CD14-positive monocyte (primary cell): ENCODE data around the gene SLC22A14. TPM values are rescaled to one million over a fixed set of nuclear protein-coding genes. Genes with fewer than 3 reads are reported as not detected.

ENCODE experiments used
- DNase-seq, 3 donors: peaks; one replicate each; pipeline ENCODE4 v3.0.0-alpha.2; 2011 to 2022
- H2AFZ ChIP-seq: 2 replicates; pipeline ENCODE4 v1.6.0; 2012; ENCODE audit warnings: mild to moderate bottlenecking, low read depth, low read length, inconsistent platforms; ENCODE audit not compliant: insufficient read depth, poor library complexity, severe bottlenecking
- H3K27ac ChIP-seq, 2 donors: 1 replicate in 1 of 2; 2 replicates in 1 of 2; pipeline ENCODE4 v1.5.1; 2012 to 2013; ENCODE audit warnings: low read length in 2 of 2, control low read depth in 1 of 2, inconsistent platforms in 1 of 2, low read depth in 1 of 2, mild to moderate bottlenecking in 1 of 2
- H3K27me3 ChIP-seq, 2 donors: one replicate each; pipeline versions ENCODE4 v1.6.0 to v1.6.1; 2011 to 2013; ENCODE audit warnings: low read length in 2 of 2; ENCODE audit not compliant: control insufficient read depth in 2 of 2, insufficient read depth in 2 of 2
- H3K36me3 ChIP-seq, 2 donors: replicated peaks in 1 of 2; 1 replicate in 1 of 2; 2 replicates in 1 of 2; pipeline versions ENCODE4 v1.5.1 to v1.6.1; 2012 to 2013; ENCODE audit warnings: low read length in 2 of 2, control low read depth in 1 of 2, inconsistent platforms in 1 of 2, mild to moderate bottlenecking in 1 of 2; ENCODE audit not compliant: insufficient read depth in 2 of 2, control insufficient read depth in 1 of 2
- H3K4me1 ChIP-seq, 2 donors: 1 replicate in 1 of 2; 2 replicates in 1 of 2; pipeline versions ENCODE4 v1.5.1 to v1.6.1; 2012 to 2013; ENCODE audit warnings: low read length in 2 of 2, control low read depth in 1 of 2, inconsistent platforms in 1 of 2, mild to moderate bottlenecking in 1 of 2, moderate library complexity in 1 of 2; ENCODE audit not compliant: insufficient read depth in 2 of 2, control insufficient read depth in 1 of 2
- H3K4me2 ChIP-seq: replicated peaks from 2 replicates; pipeline ENCODE3; 2012; ENCODE audit warnings: low read length, moderate library complexity, mild to moderate bottlenecking; ENCODE audit not compliant: poor library complexity, severe bottlenecking; ENCODE audit errors: extremely low read depth
- H3K4me3 ChIP-seq, 3 experiments: fragments of 200-600 bp in 1 of 3; sonication (generic) in 1 of 3; replicated peaks in 1 of 3; 1 replicate in 2 of 3; 2 replicates in 1 of 3; pipeline ENCODE4 v1.5.1; 2011 to 2013; ENCODE audit warnings: low read length in 3 of 3, mild to moderate bottlenecking in 3 of 3, control low read depth in 2 of 3, low read depth in 2 of 3, inconsistent platforms in 1 of 3, moderate library complexity in 1 of 3
- H3K79me2 ChIP-seq: 2 replicates; pipeline ENCODE4 v1.6.0; 2012; ENCODE audit warnings: mild to moderate bottlenecking, control low read depth, inconsistent platforms, low read length, moderate library complexity; ENCODE audit not compliant: insufficient read depth
- H3K9ac ChIP-seq: 2 replicates; pipeline ENCODE4 v1.6.0; 2017; ENCODE audit warnings: low read length, mild to moderate bottlenecking; ENCODE audit not compliant: insufficient read depth, poor library complexity, severe bottlenecking
- H3K9me3 ChIP-seq, 2 donors: replicated peaks in 1 of 2; 1 replicate in 1 of 2; 2 replicates in 1 of 2; pipeline versions ENCODE4 v1.5.1 to v1.6.1; 2012 to 2013; ENCODE audit warnings: low read length in 2 of 2, control low read depth in 1 of 2; ENCODE audit not compliant: control insufficient read depth in 1 of 2, insufficient read depth in 1 of 2
- H4K20me1 ChIP-seq: 2 replicates; pipeline ENCODE4 v1.6.0; 2012; ENCODE audit warnings: mild to moderate bottlenecking, low read length, control low read depth, moderate library complexity; ENCODE audit not compliant: insufficient read depth
- H3K27ac Mint-ChIP-seq, 7 donors: one replicate each; pipeline ENCODE4 v1.8.0; 2020; ENCODE audit warnings: mild to moderate bottlenecking in 7 of 7, mixed read lengths in 7 of 7, moderate library complexity in 6 of 7, inconsistent platforms in 2 of 7
- H3K27me3 Mint-ChIP-seq, 3 donors: one replicate each; pipeline ENCODE4 v1.8.0; 2021 to 2022; ENCODE audit warnings: low read depth in 3 of 3, mild to moderate bottlenecking in 3 of 3, mixed read lengths in 3 of 3, moderate library complexity in 3 of 3, inconsistent platforms in 1 of 3
- H3K36me3 Mint-ChIP-seq, 2 donors: one replicate each; pipeline ENCODE4 v1.8.0; 2020; ENCODE audit warnings: mixed read lengths in 2 of 2, inconsistent platforms in 1 of 2, mild to moderate bottlenecking in 1 of 2
- H3K4me1 Mint-ChIP-seq: one replicate; pipeline ENCODE4 v1.8.0; 2020; ENCODE audit warnings: mild to moderate bottlenecking, mixed read lengths
- H3K4me3 Mint-ChIP-seq, 2 donors: one replicate each; pipeline ENCODE4 v1.8.0; 2020; ENCODE audit warnings: mild to moderate bottlenecking in 2 of 2, mixed read lengths in 2 of 2, moderate library complexity in 1 of 2
- H3K9me3 Mint-ChIP-seq, 7 donors: one replicate each; pipeline ENCODE4 v1.8.0; 2020 to 2022; ENCODE audit warnings: mixed read lengths in 7 of 7, mild to moderate bottlenecking in 6 of 7, moderate library complexity in 6 of 7, inconsistent platforms in 2 of 7
- CTCF ChIP-seq: fragments of 200-600 bp; IDR thresholded peaks from one replicate; pipeline ENCODE4 v1.8.0; 2022; ENCODE audit warnings: antibody characterized with exemption, mild to moderate bottlenecking
- WGBS: methylation state at CpG from one replicate; pipeline ENCODE4 v1.1.5; 2013; ENCODE audit warnings: missing lambda C conversion rate; ENCODE audit not compliant: insufficient coverage; 5-methylcytosine and 5-hydroxymethylcytosine counted together
- intact Hi-C, 2 donors: fragments of 100-400 bp; cut with micrococcal nuclease; formaldehyde crosslinking; loops; one replicate each; pipeline versions ENCODE4 v1.15.0 to v1.15.1; 2023
- polyA plus RNA-seq, 3 donors: library from polyadenylated mRNA; depleted of rRNA in 1 of 3; unstranded in 2 of 3; stranded (reverse) in 1 of 3; fragments of 300-500 nt in 2 of 3; fragments of >200 nt in 1 of 3; fragmentation: Illumina TruSeq in 2 of 3; gene quantifications; 1 replicate in 2 of 3; 2 replicates in 1 of 3; pipeline ENCODE4 v1.2.3, GENCODE V29; 2012 to 2021

SLC22A14 gene
- polyA plus RNA-seq, 3 donors = 0.45 TPM; not detected in 2

GRCh38 chr3:38270606-38271005 lies 11.5 kb upstream of the SLC22A14 start:
- no peaks in the 10 kb centered on the region for H3K9me3 Mint-ChIP-seq

GRCh38 chr3:38271553-38271952 lies 10.5 kb upstream of the SLC22A14 start:
- Histone ChIP-seq H3K4me1 (peaks cover 19 to 20% of the 10 kb centered on the region in 2 donors), H4K20me1 (no peaks in the 10 kb centered on the region), H2AFZ (no peak overlapping the region), H3K27ac (no peak overlapping the region), H3K4me2 (no peak overlapping the region), H3K4me3 (no peak overlapping the region), H3K79me2 (no peaks in the 10 kb centered on the region), H3K9ac (no peak overlapping the region), H3K36me3 (no peaks in the 10 kb centered on the region), H3K9me3 (no peaks in the 10 kb centered on the region), H3K27me3 (no peaks in the 10 kb centered on the region)
- peaks cover 19% of the 10 kb centered on the region for H3K4me1 Mint-ChIP-seq
- intact Hi-C loops = no loop called here
- H3K36me3 Mint-ChIP-seq = peaks cover 0 to under 1% of the 10 kb centered on the region in 2 donors
- H3K27ac Mint-ChIP-seq = no peak overlapping the region
- DNase-seq = no peak
- H3K9me3 Mint-ChIP-seq = no peaks in the 10 kb centered on the region
- H3K4me3 Mint-ChIP-seq = no peak overlapping the region
- WGBS = 100% methylated on average over 3 of the region's 5 CpGs
- H3K27me3 Mint-ChIP-seq = peaks cover 0 to 3% (median 3%) of the 10 kb centered on the region in 3 donors
- no peak for TF ChIP-seq CTCF

More at GRCh38 chr3:38270606-38271005, 11.5 kb upstream of the SLC22A14 start:
- H3K4me3 ChIP-seq = no peak overlapping the region
- H3K27ac ChIP-seq = no peak overlapping the region
- no peaks in the 10 kb centered on the region for H3K79me2 ChIP-seq
- no peak overlapping the region for H3K27ac Mint-ChIP-seq
- no peaks in the 10 kb centered on the region for H3K27me3 ChIP-seq
- H3K4me1 ChIP-seq = peaks cover 19 to 20% of the 10 kb centered on the region in 2 donors
- H4K20me1 ChIP-seq = no peaks in the 10 kb centered on the region
- H3K4me1 Mint-ChIP-seq = peaks cover 19% of the 10 kb centered on the region
- peaks cover 0 to 5% of the 10 kb centered on the region in 2 donors for H3K36me3 Mint-ChIP-seq
- DNase-seq = no peak
- H3K4me2 ChIP-seq = no peak overlapping the region
- H2AFZ ChIP-seq = no peak overlapping the region
- H3K9ac ChIP-seq = no peak overlapping the region
- no peak for TF ChIP-seq CTCF
- intact Hi-C loops = no loop called here
- H3K36me3 ChIP-seq = no peaks in the 10 kb centered on the region
- WGBS = 100% methylated on average over 2 of the region's 3 CpGs
- no peak overlapping the region for H3K4me3 Mint-ChIP-seq
- no peaks in the 10 kb centered on the region for H3K9me3 ChIP-seq
- H3K27me3 Mint-ChIP-seq = peaks cover 0 to 4% (median 3%) of the 10 kb centered on the region in 3 donors
